HG03571 (cell line): ENCODE results near the gene RASL12.
"Not testable (repeated sequence)": the region's sequence is repeated elsewhere in the genome, so short reads cannot be mapped to it uniquely, and the experiment has no call there.

Experiments
- ATAC-seq: cut with Tn5 transposase; IDR thresholded peaks from one replicate; pipeline ENCODE4 v1.9.1; 2021; ENCODE audit not compliant: unreplicated experiment

Gene RASL12

GRCh38 chr15:65028921-65029735 is 38.7 kb downstream of the RASL12 start, which contains the start of gene MTFMT:
Gene MTFMT (minus strand): TSS chr15:65029639. CDS start chr15:65029613, 26 bp downstream.
- ATAC-seq, result peak; percentile 74

- no peak for ATAC-seq
These were observed 39.5 kb downstream of the RASL12 start for GRCh38 chr15:65028338-65028737.

- no peak for ATAC-seq
These were observed 40.2 kb downstream of the RASL12 start for GRCh38 chr15:65027593-65027992.

GRCh38 chr15:65026756-65027155 is 41.0 kb downstream of the RASL12 start:
- ATAC-seq, result no peak

GRCh38 chr15:65021488-65021887 is 46.3 kb downstream of the RASL12 start:
- ATAC-seq, result no peak

GRCh38 chr15:65020419-65020818 is 47.4 kb downstream of the RASL12 start:
- ATAC-seq, result no peak

- not testable (repeated sequence) for ATAC-seq
These were observed 56.6 kb downstream of the RASL12 start for GRCh38 chr15:65011198-65011597.

GRCh38 chr15:65008983-65009382 is 58.8 kb downstream of the RASL12 start:
- ATAC-seq, result no peak

- ATAC-seq, result no peak
These were observed 60.9 kb downstream of the RASL12 start for GRCh38 chr15:65006876-65007275.

GRCh38 chr15:65004993-65005392 is 62.8 kb downstream of the RASL12 start:
- ATAC-seq, result no peak
